ENCODE data around the gene PIK3R1. TPM values are rescaled to one million over a fixed set of nuclear protein-coding genes. Genes with fewer than 3 reads are reported as not detected.
A peak's percentile ranks its signal among the peaks of the same experiment; 100 is the strongest.

Gene PIK3R1
- total RNA-seq, 4 donors from 2014 or later, result 86.1 to 107 (median 94.8) TPM

DNA sequence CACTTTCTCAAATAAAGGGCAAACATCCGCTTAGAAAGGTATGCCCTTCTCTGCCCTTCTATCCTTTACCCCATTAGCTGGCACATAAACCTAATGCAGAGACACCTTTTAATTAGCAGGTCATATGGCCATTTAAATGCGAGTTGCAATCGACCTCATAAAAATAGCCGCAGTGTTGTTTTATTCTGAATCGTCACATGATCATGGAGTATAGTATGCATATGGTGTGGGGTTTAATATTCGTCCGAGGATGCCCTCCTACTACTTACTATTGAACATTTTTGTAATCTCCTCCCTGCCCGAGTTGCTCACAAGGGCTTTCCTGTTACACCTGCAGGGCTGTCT lies 72.0 kb downstream of the PIK3R1 start:
- Histone ChIP-seq H3K36me3 (peaks cover 1 to 6% of the 10 kb centered on the region in 2 donors), H3K4me1 (peaks cover 19 to 22% of the 10 kb centered on the region in 2 donors), H3K27me3 (no peaks in the 10 kb centered on the region), H3K4me3 (replicated peaks in 1 of 3) (no peak overlapping the region), H3K27ac (peak overlapping the region; percentile 77 to 95 (median 94)), H3K9me3 (no peaks in the 10 kb centered on the region)
- TF ChIP-seq, protein P1, sequence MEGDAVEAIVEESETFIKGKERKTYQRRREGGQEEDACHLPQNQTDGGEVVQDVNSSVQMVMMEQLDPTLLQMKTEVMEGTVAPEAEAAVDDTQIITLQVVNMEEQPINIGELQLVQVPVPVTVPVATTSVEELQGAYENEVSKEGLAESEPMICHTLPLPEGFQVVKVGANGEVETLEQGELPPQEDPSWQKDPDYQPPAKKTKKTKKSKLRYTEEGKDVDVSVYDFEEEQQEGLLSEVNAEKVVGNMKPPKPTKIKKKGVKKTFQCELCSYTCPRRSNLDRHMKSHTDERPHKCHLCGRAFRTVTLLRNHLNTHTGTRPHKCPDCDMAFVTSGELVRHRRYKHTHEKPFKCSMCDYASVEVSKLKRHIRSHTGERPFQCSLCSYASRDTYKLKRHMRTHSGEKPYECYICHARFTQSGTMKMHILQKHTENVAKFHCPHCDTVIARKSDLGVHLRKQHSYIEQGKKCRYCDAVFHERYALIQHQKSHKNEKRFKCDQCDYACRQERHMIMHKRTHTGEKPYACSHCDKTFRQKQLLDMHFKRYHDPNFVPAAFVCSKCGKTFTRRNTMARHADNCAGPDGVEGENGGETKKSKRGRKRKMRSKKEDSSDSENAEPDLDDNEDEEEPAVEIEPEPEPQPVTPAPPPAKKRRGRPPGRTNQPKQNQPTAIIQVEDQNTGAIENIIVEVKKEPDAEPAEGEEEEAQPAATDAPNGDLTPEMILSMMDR (IDR thresholded peaks at IDR 0.05), result peak in 1 of 6 experiments; percentile 37
- no peak for TF ChIP-seq POLR2A (IDR thresholded peaks at IDR 0.05)
- WGBS, 2 donors, result 47 to 53% methylated on average over 8 of the region's 8 CpGs
- intact Hi-C loops (cut with DNase I), result loop anchor here (5.0 kb wide), 2 partner anchors 175 to 675 kb away; no protein-coding TSS in a partner anchor
- no peak for DNase-seq

DNA sequence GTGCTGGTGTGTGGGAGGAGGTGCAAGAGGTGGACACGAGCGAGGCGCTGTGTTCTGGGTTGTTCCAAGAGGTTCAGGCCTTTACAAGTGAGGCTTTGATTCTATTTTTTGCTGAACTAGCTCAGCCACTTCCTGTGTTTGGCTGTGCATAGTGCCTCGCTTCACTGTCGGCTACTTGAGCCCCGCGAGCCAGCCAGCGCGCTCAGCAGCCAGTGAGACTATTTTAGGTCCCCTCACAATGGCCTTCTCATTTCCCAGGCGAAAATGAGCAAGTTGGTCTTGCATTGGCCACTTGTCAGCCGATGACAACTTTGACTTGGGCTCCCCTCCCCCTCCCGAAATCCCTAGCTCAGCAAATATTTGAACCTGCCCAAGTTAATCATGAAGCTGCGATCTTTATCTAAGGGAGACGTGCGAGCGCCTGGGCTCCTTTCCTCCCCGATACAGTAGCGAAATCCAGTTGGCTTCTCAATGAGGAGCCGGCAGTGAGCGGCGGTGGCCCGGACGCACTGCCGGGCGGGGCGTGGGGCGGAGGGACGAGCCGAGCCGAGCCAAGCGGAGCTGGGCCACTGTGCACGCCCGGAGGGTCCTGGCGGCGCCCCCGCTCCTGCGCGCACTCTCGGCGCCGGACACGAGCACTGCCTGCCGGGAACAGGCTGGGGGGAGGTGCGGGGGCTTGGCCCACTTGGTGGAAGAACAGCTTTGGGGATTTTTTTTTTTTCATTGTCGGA lies 72.6 kb downstream of the PIK3R1 start:
- peak; percentile 87 to 88 for DNase-seq
- intact Hi-C loops (cut with DNase I), result loop anchor here (5.0 kb wide), 2 partner anchors 174 to 674 kb away; no protein-coding TSS in a partner anchor
- Histone ChIP-seq H3K27me3 (no peaks in the 10 kb centered on the region), H3K4me3 (replicated peaks in 1 of 3) (peak overlapping the region; percentile 8 to 40 (median 35)), H3K36me3 (peaks cover 0 to 3% of the 10 kb centered on the region in 2 donors), H3K9me3 (no peaks in the 10 kb centered on the region), H3K4me1 (peaks cover 25 to 26% of the 10 kb centered on the region in 2 donors), H3K27ac (peak overlapping the region; percentile 77 to 95 (median 94))
- TF ChIP-seq, protein P1 (IDR thresholded peaks at IDR 0.05), result peak in 3 of 6 experiments; percentile 4 to 10 (median 5)
- peak; percentile 20 to 78 for TF ChIP-seq POLR2A (IDR thresholded peaks at IDR 0.05)
- WGBS, 2 donors, result 0 to 1% methylated on average over 32 to 34 of the region's 45 CpGs

DNA sequence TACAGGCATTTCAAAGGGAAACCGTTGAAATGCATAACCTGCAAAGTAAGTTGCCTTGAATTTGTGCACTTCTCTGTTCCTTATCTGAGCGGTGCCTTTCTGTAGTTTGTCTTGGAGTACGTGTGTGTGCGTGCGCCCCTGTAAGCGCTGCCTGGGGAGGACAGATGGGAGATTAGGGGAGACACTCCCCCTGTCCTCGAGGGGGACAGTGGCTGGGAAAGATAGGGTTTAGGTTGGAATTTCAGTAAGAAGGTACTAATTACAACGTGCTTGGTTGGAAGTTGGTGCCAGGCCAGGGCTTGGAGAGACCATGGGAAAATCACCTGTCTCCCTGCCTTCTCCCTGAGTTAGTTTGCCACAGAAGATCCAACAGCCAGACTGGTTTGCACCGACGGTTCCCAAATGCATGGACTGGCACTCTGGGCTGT lies 73.2 kb downstream of the PIK3R1 start:
- whole genome bisulfite sequencing, 2 donors, result 3 to 8% methylated on average over 10 of the region's 10 CpGs
- intact Hi-C loops (cut with DNase I), result loop anchor here (5.0 kb wide), 2 partner anchors 174 to 674 kb away; no protein-coding TSS in a partner anchor
- H3K4me1 ChIP-seq, result peaks cover 27 to 29% of the 10 kb centered on the region in 2 donors
- DNase-seq, result peak; percentile 61 to 65
- H3K36me3 ChIP-seq, result peaks cover 0 to 2% of the 10 kb centered on the region in 2 donors
- peak overlapping the region; percentile 8 to 40 (median 35) for H3K4me3 ChIP-seq (replicated peaks in 1 of 3)
- no peaks in the 10 kb centered on the region for H3K27me3 ChIP-seq
- H3K27ac ChIP-seq, result peak overlapping the region; percentile 77 to 95 (median 94)
- TF ChIP-seq, protein P1 (IDR thresholded peaks at IDR 0.05), result no peak
- TF ChIP-seq POLR2A (IDR thresholded peaks at IDR 0.05), result no peak
- no peaks in the 10 kb centered on the region for H3K9me3 ChIP-seq

DNA sequence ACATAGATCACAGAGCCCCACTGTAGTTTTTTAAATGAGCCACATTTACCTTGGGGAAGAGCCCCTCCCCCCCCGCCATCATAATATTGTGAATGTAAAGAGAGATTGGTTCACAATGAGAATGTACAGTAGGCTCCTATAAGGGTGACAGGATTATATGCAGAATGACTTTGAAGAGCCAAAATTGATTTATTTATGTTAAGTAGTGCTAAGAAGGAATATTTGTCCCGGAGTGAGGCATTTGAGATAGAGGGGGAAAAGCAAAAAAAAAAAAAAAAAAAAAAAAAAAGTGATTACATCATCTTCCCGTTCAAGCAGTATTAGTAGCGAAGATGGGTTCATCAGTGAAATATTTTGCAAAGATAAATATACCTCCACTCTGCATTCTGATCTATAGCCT lies 73.9 kb downstream of the PIK3R1 start:
- H3K4me3 ChIP-seq (replicated peaks in 1 of 3), result peak overlapping the region in 2 of 3 donors; percentile 35 to 40
- peak overlapping the region; percentile 80 to 95 (median 94) for H3K27ac ChIP-seq
- WGBS, 2 donors, result 60 to 67% methylated on average over 4 of the region's 4 CpGs
- peaks cover 35 to 37% of the 10 kb centered on the region in 2 donors for H3K4me1 ChIP-seq
- no peak for DNase-seq
- peaks cover 6 to 9% of the 10 kb centered on the region in 2 donors for H3K36me3 ChIP-seq
- no peak for TF ChIP-seq POLR2A (IDR thresholded peaks at IDR 0.05)
- TF ChIP-seq, protein P1 (IDR thresholded peaks at IDR 0.05), result no peak
- no peaks in the 10 kb centered on the region for H3K9me3 ChIP-seq
- intact Hi-C loops (cut with DNase I), result loop anchor here (5.0 kb wide), 2 partner anchors 173 to 673 kb away; no protein-coding TSS in a partner anchor
- no peaks in the 10 kb centered on the region for H3K27me3 ChIP-seq

DNA sequence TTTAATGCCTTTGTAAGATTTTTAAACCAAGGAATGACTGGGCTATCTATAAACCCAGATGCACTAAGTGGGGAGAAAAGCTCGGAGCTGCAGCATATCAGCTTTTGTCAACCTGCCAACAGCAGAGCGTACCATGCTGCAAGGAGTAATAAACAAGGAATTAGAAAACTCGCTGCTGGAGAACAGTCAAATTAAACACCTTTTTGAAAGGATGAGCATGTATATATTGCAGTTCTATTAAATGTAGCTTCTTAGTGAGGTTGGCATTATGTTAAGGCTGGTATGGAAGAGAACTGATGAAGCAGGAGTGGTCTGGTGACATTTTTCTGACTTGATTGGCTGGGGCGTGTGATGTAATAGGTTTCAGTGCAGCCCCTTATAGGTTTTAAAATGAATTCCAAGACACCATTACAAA lies 74.7 kb downstream of the PIK3R1 start:
- intact Hi-C loops (cut with DNase I), result no loop called here
- H3K36me3 ChIP-seq, result peaks cover 7 to 9% of the 10 kb centered on the region in 2 donors
- peak; percentile 67 to 72 for DNase-seq
- no peaks in the 10 kb centered on the region for H3K27me3 ChIP-seq
- TF ChIP-seq, protein P1 (IDR thresholded peaks at IDR 0.05), result no peak
- peak in 1 of 2 donors; percentile 50 for TF ChIP-seq POLR2A (IDR thresholded peaks at IDR 0.05)
- 23 to 37% methylated on average over 4 of the region's 4 CpGs for WGBS, 2 donors
- H3K4me1 ChIP-seq, result peaks cover 38 to 41% of the 10 kb centered on the region in 2 donors
- H3K4me3 ChIP-seq (replicated peaks in 1 of 3), result peak overlapping the region in 2 of 3 donors; percentile 4 to 14
- no peaks in the 10 kb centered on the region for H3K9me3 ChIP-seq
- H3K27ac ChIP-seq, result peak overlapping the region; percentile 80 to 95 (median 94)
